ENCODE results near the gene AGR2.

DNA sequence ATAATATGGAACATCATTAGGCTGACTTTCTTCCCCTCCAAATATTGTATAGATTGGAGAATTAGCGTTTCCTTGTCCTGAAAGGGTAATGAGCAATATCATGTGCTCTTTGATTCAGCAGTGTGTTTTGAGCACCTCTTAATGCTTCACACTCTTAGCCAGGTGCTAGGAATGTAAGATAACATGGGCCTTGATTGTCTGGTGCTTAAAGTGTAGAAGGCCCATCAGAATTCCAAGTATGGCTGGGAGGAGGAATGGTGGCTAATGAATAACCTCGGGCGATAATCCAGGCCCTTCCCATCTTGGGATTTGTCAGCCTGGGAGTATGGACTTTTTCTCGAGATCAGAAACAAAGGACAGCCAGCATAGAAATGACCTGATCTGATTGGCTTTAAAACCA lies 42.6 kb downstream of the AGR2 start:
- no peak for TF ChIP-seq POLR2A (IDR thresholded peaks at IDR 0.05)
- TF ChIP-seq, protein P1, sequence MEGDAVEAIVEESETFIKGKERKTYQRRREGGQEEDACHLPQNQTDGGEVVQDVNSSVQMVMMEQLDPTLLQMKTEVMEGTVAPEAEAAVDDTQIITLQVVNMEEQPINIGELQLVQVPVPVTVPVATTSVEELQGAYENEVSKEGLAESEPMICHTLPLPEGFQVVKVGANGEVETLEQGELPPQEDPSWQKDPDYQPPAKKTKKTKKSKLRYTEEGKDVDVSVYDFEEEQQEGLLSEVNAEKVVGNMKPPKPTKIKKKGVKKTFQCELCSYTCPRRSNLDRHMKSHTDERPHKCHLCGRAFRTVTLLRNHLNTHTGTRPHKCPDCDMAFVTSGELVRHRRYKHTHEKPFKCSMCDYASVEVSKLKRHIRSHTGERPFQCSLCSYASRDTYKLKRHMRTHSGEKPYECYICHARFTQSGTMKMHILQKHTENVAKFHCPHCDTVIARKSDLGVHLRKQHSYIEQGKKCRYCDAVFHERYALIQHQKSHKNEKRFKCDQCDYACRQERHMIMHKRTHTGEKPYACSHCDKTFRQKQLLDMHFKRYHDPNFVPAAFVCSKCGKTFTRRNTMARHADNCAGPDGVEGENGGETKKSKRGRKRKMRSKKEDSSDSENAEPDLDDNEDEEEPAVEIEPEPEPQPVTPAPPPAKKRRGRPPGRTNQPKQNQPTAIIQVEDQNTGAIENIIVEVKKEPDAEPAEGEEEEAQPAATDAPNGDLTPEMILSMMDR (IDR thresholded peaks at IDR 0.05), result no peak
